Subcutaneous adipose tissue (tissue), 4 donors: Measurements from ENCODE around the gene ACYP2. TPM values are rescaled to one million over a fixed set of nuclear protein-coding genes. Genes with fewer than 3 reads are reported as not detected.

ENCODE experiments used
- CTCF ChIP-seq: fragments of 450-650 bp; IDR thresholded peaks from one replicate; pipeline ENCODE4 v1.5.1; 2016; ENCODE audit warnings: low read depth, mild to moderate bottlenecking, control low read depth, antibody characterized with exemption, moderate library complexity
- total RNA-seq, 4 donors: library from RNA; depleted of rRNA; stranded (reverse); fragments of >200 nt; gene quantifications; one replicate each; pipeline ENCODE4 v1.1.0, GENCODE V29; 2016

The ACYP2 gene
- total RNA-seq, 4 donors from 2014 or later: 22.4 to 40.4 (median 28.4) TPM

DNA sequence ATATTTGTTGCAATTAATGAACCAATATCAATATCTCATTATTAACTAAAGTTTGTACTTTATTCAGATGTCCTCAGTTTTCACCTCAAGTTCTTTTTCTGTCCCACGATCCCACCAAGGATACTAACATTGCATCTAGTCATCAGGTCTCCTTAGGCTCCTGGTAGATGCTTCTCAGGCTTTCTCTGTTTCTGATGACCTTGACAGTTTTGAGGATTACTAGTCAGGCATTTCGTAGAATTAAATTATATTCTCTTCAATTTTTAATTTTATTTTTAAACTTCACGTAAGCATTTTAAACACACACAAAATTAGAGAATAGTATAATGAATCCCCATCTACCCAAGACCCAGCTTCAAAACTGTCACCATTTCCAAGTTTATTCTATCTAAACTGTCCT, 5.6 kb upstream of the ACYP2 start:
- no peak for TF ChIP-seq CTCF

GRCh38 chr2:54114936-54115283, 505 bp upstream of the ACYP2 start:
- no peak for TF ChIP-seq CTCF

DNA sequence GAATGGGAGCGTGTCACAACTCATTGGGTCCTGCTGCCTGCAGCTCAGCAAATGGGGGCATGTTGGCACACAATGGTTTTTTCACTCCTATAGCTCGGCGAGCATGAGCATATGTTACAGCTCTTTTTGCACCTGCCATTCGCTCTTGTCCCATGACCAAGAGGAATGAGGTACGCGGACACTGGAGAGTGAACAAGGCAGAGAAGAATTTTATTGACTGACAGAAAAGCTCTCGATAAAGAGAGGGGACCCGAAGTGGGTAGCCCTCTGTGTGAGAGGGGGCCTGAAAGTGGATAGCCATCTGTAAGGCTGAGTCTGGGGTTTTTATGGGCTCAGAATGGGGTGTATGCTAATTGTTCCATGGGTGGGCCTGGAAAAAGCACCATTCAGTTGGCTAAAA, 5.5 kb downstream of the ACYP2 start:
- TF ChIP-seq CTCF: no peak

- no peak for TF ChIP-seq CTCF
Observed at GRCh38 chr2:54122171-54122935, 6.9 kb downstream of the ACYP2 start.

DNA sequence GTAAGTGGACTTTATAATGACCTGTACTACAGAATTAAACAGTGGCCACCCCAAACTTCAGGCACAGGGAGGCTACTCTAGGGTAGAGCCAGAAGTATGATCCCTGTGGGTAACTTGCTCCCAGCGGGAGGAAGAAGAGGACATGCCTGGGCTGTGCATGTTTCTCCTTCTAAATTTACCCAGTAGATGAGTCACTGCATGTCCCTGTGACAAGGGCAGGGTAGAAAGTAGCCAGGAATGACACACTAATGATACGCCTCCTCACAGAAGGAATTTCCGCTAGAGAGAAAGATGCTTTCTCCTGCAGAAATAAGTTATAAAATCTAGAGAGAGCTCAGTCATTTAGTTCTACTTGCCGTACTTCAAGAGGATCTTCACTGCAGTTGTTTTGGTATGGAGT, 7.5 kb downstream of the ACYP2 start:
- TF ChIP-seq CTCF: no peak

DNA sequence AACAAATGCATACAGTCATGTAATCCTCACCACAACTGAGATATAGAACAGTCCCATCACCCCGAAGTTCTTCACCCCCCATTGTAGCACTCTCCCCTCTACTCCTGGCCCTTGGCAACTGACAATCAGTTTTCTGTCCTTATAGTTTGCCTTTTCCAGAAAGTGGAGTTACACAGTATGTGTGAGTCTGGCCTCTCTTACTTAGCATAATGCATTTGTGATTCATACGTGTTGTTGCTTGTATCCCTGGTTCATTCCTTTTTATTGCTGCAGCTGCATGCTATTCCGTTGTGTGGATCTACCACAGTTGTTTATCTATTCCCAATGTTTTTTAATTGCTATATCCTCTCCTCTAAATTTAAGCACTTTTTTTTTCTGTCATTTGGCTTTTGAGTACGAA, 17.6 kb downstream of the ACYP2 start:
- TF ChIP-seq CTCF: no peak

DNA sequence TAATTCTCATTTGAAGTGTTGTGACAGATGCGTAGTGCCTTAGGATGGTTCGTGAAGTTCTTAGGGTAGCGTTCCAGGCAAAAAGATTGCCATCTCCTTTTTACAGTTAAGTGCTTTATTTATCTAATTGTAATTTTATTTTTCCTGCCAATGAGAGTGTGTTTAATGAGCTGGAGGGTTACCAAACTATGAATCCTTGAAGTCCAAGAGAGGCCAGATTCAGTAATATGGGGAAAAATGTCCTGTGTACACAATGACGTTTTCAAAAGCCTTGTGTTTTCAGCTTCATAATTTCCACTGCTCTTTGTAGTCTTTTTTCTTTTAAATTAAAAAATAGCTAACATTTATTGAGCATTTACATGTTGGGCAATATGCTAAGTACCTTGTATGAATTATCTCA, 23.8 kb downstream of the ACYP2 start:
- no peak for TF ChIP-seq CTCF
